Measurements from ENCODE around the gene MAPK9. TPM values are rescaled to one million over a fixed set of nuclear protein-coding genes. Genes with fewer than 3 reads are reported as not detected.

The MAPK9 gene
- 26.0 and 27.2 TPM in 2 replicates for total RNA-seq

DNA sequence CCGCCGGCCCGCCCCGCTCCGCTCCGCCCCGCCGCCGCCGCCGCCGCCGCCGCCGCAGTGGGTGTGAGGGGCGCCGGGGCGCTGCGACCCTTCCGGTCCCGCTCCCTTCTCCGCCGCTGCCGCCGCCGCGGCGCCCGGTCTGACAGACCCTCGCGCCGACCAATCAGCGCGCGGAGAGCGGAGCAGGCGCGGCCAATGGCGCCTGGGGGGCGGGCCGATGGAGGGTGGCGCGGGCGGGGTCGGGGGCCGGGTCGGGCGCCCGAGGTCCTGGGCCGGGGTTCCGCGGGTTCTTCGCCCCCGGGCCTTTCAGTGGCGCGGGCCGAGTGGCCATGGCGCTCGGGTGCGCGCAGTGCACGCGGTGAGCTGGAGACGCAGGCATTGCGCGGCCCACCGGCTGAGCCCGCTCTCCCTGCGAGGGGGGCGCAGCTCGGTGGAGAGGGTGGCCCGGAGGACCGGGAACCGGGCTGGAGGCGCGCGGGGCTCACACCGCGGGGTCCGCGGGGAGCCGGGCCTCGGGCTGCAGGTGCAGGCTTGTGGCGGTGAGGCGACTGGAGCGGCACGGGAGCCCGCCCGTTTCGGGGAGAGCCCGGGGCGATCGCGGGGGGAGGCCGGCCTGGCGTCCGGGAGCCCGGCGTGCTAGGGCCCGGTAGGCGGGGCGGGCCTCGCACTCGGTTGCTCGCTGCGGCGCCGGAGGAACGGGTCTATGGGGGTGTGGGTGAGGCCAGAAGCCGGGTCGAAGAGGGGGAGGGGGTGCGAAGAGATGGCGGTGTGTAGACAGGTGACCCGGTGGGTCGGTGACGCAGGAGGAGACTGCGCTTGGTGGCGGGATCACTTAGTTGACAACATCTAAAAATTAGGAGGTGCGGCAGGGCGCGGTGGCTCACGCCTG, at the start of gene MAPK9:
TSS of gene MAPK9 (minus strand) at position 141 of the 889 bp plus-strand sequence. CDS start 11,522 bp downstream, outside the sequence.

DNA sequence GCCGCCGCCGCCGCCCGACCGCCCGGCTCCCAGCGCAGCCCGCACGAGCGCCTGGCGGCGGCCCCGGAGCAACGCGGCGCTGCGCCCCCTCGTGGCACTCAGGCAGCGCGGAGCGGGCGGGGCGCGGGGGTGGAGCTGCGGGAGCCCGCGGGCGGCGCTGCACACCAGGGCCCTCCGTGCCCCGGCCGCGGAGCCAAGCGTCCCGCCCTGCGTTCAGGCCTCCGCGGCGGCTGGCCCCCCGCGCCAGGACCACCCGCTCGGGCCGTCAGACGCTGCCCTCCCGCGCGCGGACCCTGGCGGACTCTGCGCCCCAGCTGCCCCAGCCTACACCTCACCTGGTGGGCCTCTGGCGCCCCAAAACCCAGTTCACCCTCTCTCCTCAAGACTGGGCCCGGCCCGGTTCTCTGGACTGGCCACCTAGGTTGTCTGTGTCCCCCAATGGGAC, 82.7 kb downstream of the MAPK9 start, which contains the start of gene RASGEF1C:
TSS of gene RASGEF1C (minus strand) at position 75 of the 445 bp plus-strand sequence. CDS start 71,159 bp downstream, outside the sequence.

Other genes starting within 250 kb of the MAPK9 start
- gene RNF130, start 220.3 kb downstream of the MAPK9 start, total RNA-seq = 21.5 and 57.2 TPM in 2 replicates
- not detected in 2 replicates for gene RASGEF1C, start 82.9 kb downstream of the MAPK9 start, total RNA-seq
- 44.7 and 67.6 TPM in 2 replicates for gene GFPT2, start 61.3 kb upstream of the MAPK9 start, total RNA-seq
- gene CNOT6, start 202.3 kb upstream of the MAPK9 start, total RNA-seq = 8.1 and 18.5 TPM in 2 replicates

Measured in smooth muscle cell of trachea (primary cell).